ENCODE data around the gene PNPO. TPM values are rescaled to one million over a fixed set of nuclear protein-coding genes. Genes with fewer than 3 reads are reported as not detected.

Gene PNPO
- polyA plus RNA-seq, 1 experiment, result 14.5 TPM

DNA sequence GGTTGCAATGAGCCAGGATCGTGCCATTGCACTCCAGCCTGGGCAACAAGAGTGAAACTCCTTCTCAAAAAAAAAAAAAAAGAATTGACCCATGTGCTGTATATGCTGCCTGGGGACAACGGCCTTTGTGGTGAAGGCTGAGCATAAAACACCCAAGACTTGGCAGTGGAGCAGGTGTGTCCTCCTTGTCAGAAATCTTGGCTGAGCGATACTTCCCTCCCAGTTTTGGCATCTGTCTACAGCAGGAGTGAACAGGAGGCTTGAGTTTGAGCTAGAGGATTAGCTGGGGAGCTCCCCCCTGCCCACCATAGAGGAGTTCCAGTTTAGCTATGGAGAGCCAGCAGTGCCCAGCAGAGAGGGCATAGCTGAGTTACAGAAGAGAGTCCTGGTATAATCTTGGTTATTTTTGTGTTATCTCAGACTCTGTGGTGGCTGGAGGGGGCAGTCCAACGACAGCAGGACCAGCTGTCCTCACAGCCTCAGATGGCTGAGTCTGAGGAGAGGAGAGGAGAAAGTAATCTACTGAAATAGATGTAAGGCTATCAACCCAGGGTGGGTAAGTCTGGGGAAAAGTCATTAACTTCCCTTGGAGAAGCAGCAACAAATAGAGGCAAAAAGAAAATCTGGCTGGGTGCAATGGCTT is 26.9 kb upstream of the PNPO start:
- H3K27ac ChIP-seq (ENCODE audit: low read depth, low read length), result no peak overlapping the region
- H3K27me3 ChIP-seq (ENCODE audit: control insufficient read depth, insufficient read depth, low read length), result no peaks in the 10 kb centered on the region
- POLR2A ChIA-PET, result interaction anchor here (0.6 to 0.7 kb wide), 2 partner anchors 19 to 86 kb away, joined by 3 read pairs; no protein-coding TSS in a partner anchor
- no peak for DNase-seq (ENCODE audit: low read depth, low spot score)
- CTCF ChIA-PET, result no interaction called here
- no peak overlapping the region for H3K4me3 ChIP-seq (ENCODE audit: low read depth, low read length)
- no peaks in the 10 kb centered on the region for H3K9me3 ChIP-seq (ENCODE audit: control insufficient read depth, insufficient read depth, low read length)
- TF ChIP-seq, protein P1, sequence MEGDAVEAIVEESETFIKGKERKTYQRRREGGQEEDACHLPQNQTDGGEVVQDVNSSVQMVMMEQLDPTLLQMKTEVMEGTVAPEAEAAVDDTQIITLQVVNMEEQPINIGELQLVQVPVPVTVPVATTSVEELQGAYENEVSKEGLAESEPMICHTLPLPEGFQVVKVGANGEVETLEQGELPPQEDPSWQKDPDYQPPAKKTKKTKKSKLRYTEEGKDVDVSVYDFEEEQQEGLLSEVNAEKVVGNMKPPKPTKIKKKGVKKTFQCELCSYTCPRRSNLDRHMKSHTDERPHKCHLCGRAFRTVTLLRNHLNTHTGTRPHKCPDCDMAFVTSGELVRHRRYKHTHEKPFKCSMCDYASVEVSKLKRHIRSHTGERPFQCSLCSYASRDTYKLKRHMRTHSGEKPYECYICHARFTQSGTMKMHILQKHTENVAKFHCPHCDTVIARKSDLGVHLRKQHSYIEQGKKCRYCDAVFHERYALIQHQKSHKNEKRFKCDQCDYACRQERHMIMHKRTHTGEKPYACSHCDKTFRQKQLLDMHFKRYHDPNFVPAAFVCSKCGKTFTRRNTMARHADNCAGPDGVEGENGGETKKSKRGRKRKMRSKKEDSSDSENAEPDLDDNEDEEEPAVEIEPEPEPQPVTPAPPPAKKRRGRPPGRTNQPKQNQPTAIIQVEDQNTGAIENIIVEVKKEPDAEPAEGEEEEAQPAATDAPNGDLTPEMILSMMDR (IDR thresholded peaks at IDR 0.05; ENCODE audit: low read depth, low read length), result no peak

DNA sequence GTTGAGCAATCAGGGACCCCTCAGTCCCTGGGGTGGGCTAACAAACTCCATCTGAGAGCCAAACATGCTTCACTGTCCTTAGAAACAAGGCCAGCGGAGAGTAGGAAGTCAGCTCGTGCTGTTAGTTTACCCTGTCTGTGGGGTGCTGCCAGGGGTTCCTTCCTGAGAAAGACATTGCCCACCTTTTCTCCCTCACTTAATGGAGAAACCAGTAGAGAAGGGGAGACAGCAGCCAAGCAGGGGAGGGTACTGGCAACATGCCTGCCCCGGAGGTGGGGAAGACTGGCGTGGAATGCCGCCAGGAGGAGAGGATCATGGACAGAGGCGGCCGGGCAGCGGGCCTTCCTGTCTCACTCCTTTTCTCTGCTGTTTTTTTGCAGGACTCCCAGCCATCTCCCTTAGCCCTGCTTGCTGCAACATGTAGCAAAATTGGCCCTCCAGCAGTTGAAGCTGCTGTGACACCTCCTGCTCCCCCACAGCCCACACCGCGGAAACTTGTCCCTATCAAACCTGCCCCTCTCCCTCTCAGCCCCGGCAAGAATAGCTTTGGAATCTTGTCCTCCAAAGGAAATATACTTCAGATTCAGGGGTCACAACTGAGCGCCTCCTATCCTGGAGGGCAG is 25.5 kb upstream of the PNPO start:
- CTCF ChIA-PET, result no interaction called here
- POLR2A ChIA-PET, result no interaction called here
- no peak overlapping the region for H3K27ac ChIP-seq (ENCODE audit: low read depth, low read length)
- H3K4me3 ChIP-seq (ENCODE audit: low read depth, low read length), result no peak overlapping the region
- TF ChIP-seq, protein P1 (IDR thresholded peaks at IDR 0.05; ENCODE audit: low read depth, low read length), result no peak
- no peaks in the 10 kb centered on the region for H3K9me3 ChIP-seq (ENCODE audit: control insufficient read depth, insufficient read depth, low read length)
- no peak for DNase-seq (ENCODE audit: low read depth, low spot score)
- H3K27me3 ChIP-seq (ENCODE audit: control insufficient read depth, insufficient read depth, low read length), result no peaks in the 10 kb centered on the region

DNA sequence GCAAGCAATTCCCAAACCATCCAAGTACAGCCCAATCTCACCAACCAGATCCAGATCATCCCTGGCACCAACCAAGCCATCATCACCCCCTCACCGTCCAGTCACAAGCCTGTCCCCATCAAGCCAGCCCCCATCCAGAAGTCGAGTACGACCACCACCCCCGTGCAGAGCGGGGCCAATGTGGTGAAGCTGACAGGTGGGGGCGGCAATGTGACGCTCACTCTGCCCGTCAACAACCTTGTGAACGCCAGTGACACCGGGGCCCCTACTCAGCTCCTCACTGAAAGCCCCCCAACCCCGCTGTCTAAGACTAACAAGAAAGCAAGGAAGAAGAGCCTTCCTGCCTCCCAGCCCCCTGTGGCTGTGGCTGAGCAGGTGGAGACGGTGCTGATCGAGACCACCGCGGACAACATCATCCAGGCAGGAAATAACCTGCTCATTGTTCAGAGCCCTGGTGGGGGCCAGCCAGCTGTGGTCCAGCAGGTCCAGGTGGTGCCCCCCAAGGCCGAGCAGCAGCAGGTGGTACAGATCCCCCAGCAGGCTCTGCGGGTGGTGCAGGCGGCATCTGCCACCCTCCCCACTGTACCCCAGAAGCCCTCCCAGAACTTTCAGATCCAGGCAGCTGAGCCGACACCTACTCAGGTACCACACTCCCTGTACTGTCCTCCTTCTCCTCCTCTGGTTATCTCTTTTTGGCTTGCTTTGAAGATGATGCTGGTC is 24.7 kb upstream of the PNPO start:
- ChIA-PET CTCF (no interaction called here), POLR2A (no interaction called here)
- no peak for DNase-seq (ENCODE audit: low read depth, low spot score)
- TF ChIP-seq, protein P1 (IDR thresholded peaks at IDR 0.05; ENCODE audit: low read depth, low read length), result no peak
- Histone ChIP-seq H3K27me3 (ENCODE audit: control insufficient read depth, insufficient read depth, low read length) (no peaks in the 10 kb centered on the region), H3K27ac (ENCODE audit: low read depth, low read length) (no peak overlapping the region), H3K9me3 (ENCODE audit: control insufficient read depth, insufficient read depth, low read length) (no peaks in the 10 kb centered on the region), H3K4me3 (ENCODE audit: low read depth, low read length) (no peak overlapping the region)

DNA sequence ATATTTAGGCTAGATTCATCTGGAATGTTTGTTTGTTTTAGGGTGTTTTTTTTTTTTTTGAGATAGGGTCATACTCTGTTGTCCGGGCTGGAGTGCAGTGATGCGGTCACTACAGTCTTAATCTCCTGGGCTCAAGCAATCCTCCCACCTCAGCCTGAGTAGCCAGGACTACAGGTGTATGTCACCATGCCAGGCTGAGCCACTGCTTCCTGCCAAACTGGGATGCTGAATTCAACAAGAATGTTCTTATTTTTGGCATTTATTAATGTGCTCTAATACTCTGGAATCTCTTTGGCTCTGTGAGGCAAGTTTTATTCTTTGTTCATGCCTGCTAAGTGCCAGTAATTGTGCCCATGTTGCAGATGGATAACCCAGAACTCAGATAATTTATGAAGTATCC is 23.8 kb upstream of the PNPO start:
- ChIA-PET CTCF (no interaction called here), POLR2A (no interaction called here)
- TF ChIP-seq, protein P1 (IDR thresholded peaks at IDR 0.05; ENCODE audit: low read depth, low read length), result no peak
- H3K4me3 ChIP-seq (ENCODE audit: low read depth, low read length), result no peak overlapping the region
- H3K27me3 ChIP-seq (ENCODE audit: control insufficient read depth, insufficient read depth, low read length), result no peaks in the 10 kb centered on the region
- H3K9me3 ChIP-seq (ENCODE audit: control insufficient read depth, insufficient read depth, low read length), result no peaks in the 10 kb centered on the region
- DNase-seq (ENCODE audit: low read depth, low spot score), result no peak
- H3K27ac ChIP-seq (ENCODE audit: low read depth, low read length), result no peak overlapping the region

DNA sequence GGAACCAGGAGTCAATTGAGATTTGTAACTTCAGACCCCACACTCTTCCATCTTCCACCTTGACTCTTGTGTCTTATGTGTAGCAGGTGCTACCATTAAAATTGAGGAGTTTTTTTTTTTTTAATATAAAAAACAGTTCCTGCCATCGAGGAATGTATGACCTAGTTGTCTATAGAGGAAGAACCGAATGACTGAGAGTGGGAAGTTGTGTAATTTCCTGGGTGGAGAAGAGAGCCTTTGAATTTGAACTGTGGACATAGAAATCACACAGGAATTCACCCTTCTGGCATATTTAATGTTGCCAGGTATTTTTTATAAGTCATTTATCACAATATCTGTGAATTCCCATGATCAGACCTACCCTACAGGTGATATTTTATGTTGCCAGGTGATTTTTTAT is 23.4 kb upstream of the PNPO start:
- ChIA-PET POLR2A (no interaction called here), CTCF (interaction anchor here (1.3 kb wide), 1 partner anchor 29 kb away, joined by 12 read pairs; no protein-coding TSS in a partner anchor)
- H3K9me3 ChIP-seq (ENCODE audit: control insufficient read depth, insufficient read depth, low read length), result no peaks in the 10 kb centered on the region
- DNase-seq (ENCODE audit: low read depth, low spot score), result no peak
- no peaks in the 10 kb centered on the region for H3K27me3 ChIP-seq (ENCODE audit: control insufficient read depth, insufficient read depth, low read length)
- TF ChIP-seq, protein P1 (IDR thresholded peaks at IDR 0.05; ENCODE audit: low read depth, low read length), result no peak
- no peak overlapping the region for H3K27ac ChIP-seq (ENCODE audit: low read depth, low read length)
- H3K4me3 ChIP-seq (ENCODE audit: low read depth, low read length), result no peak overlapping the region
